ENCODE data around the gene MAK. TPM values are rescaled to one million over a fixed set of nuclear protein-coding genes. Genes with fewer than 3 reads are reported as not detected.

MAK gene
- total RNA-seq, 1 experiment from 2014 or later, result 0.20 TPM

DNA sequence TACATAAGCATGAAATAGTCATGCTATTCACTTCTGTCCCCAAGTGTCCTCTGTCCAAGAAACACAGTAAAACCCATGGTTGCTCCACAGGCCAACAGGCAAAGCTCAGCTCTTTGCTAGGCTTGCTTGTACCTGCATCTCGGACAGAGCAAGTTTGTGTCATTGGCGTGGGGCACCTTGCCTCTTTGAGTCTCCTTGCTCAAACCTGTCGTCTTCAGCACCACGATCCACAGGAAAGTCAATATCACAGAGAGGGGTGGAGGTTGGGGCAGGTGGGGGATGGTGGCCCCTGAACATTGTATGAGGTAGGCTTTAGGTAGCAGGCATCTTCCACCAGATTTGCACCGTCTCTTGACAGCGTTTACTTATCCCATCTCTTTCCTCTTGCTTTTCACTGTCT lies 94.8 kb downstream of the MAK start:
- no peak overlapping the region for H3K27ac Mint-ChIP-seq
- Histone ChIP-seq H3K4me2 (ENCODE audit: insufficient read depth, insufficient read length, low read length) (no peak overlapping the region), H3K23ac (ENCODE audit: insufficient read length, low read depth, low read length) (no peak overlapping the region), H3K9ac (ENCODE audit: extremely low read depth, insufficient read length, low read length) (no peak overlapping the region), H3K4ac (ENCODE audit: low read depth, low read length) (no peak overlapping the region), H3K79me1 (ENCODE audit: insufficient read depth, low read depth, low read length, poor library complexity, severe bottlenecking) (peaks cover 5% of the 10 kb centered on the region), H2BK120ac (ENCODE audit: low read depth, low read length, poor library complexity, severe bottlenecking) (no peak overlapping the region), H2AFZ (ENCODE audit: low read length) (no peak overlapping the region), H2AK5ac (ENCODE audit: insufficient read length, low read length) (no peak overlapping the region), H2BK5ac (ENCODE audit: insufficient read length, low read length) (no peak overlapping the region), H4K5ac (ENCODE audit: insufficient read length, low read depth, low read length) (no peak overlapping the region), H3K27ac (ENCODE audit: insufficient read length, low read depth, low read length) (no peak overlapping the region), H3K23me2 (ENCODE audit: insufficient read length, low read depth, low read length, poor library complexity, severe bottlenecking) (peaks cover 3% of the 10 kb centered on the region), H3T11ph (ENCODE audit: low read length) (no peak overlapping the region), H3K4me1 (ENCODE audit: insufficient read depth, low read length) (peaks cover under 1% of the 10 kb centered on the region; the same call in 1 of the 2 replicates), H3K27me3 (ENCODE audit: insufficient read depth, low read length) (no peaks in the 10 kb centered on the region), H4K20me1 (ENCODE audit: control insufficient read depth, insufficient read depth, insufficient read length) (no peaks in the 10 kb centered on the region), H3K18ac (ENCODE audit: insufficient read length, low read depth, low read length) (no peak overlapping the region), H3K56ac (ENCODE audit: insufficient read length, low read depth, low read length) (no peak overlapping the region), H3K14ac (ENCODE audit: insufficient read depth, low read length) (no peak overlapping the region), H2BK15ac (ENCODE audit: low read depth, low read length) (no peak overlapping the region), H4K8ac (replicated peaks; ENCODE audit: insufficient read length, low read depth, low read length) (no peak overlapping the region), H2BK20ac (ENCODE audit: low read depth, low read length, poor library complexity, severe bottlenecking) (no peak overlapping the region), H3K79me2 (ENCODE audit: insufficient read depth, low read length) (peaks cover 6% of the 10 kb centered on the region; the same call in 1 of the 2 replicates), H2BK12ac (ENCODE audit: insufficient read length, low read depth, low read length) (no peak overlapping the region), H4K91ac (ENCODE audit: insufficient read length, low read depth, low read length) (no peak overlapping the region), H3K9me3 (ENCODE audit: control insufficient read depth, low read depth, low read length) (no peaks in the 10 kb centered on the region)
- peaks cover 16 to 19% of the 10 kb centered on the region in 2 experiments for H3K4me1 Mint-ChIP-seq
- peaks cover 0 to 8% (median 0%) of the 10 kb centered on the region in 3 experiments; a peak in 2 of 7 replicates for H3K36me3 Mint-ChIP-seq (ENCODE audit: insufficient read depth in 1 of 3, low read depth in 3 of 3)
- whole genome bisulfite sequencing (ENCODE audit: extremely low coverage, insufficient read length, low lambda C conversion rate), result no CpG with 5 or more reads among the region's 6 CpGs
- no peaks in the 10 kb centered on the region for H3K27me3 Mint-ChIP-seq (ENCODE audit: low read depth)
- no peak overlapping the region for H3K4me3 Mint-ChIP-seq
- no peak for TF ChIP-seq CTCF (conservative IDR thresholded peaks at IDR 0.05)
- no peaks in the 10 kb centered on the region; a peak in 1 of 5 replicates for H3K9me3 Mint-ChIP-seq
- DNase-seq, result no peak
